ENCODE measurements around the gene NFIA.

Gene NFIA

GRCh38 chr1:61237659-61238358 is 155.4 kb downstream of the NFIA start:
- Histone ChIP-seq H3K27ac (ENCODE audit: low read depth, low read length) (no peak overlapping the region), H3K14ac (ENCODE audit: low read length) (no peak overlapping the region), H3K18ac (ENCODE audit: low read length) (no peak overlapping the region), H3K4me3 (ENCODE audit: low read depth, low read length) (no peak overlapping the region), H3K4ac (ENCODE audit: low read depth, low read length) (no peak overlapping the region), H2BK120ac (ENCODE audit: insufficient read depth, low read length, poor library complexity) (no peak overlapping the region), H2BK12ac (ENCODE audit: low read length) (no peak overlapping the region), H2BK5ac (ENCODE audit: low read depth, low read length, poor library complexity) (no peak overlapping the region), H2AFZ (ENCODE audit: insufficient read depth, low read length, poor library complexity) (no peak overlapping the region), H4K12ac (ENCODE audit: low read depth, low read length) (no peak overlapping the region), H3K79me2 (ENCODE audit: control insufficient read depth, insufficient read depth, low read length, poor library complexity) (no peaks in the 10 kb centered on the region), H3K4me1 (ENCODE audit: control insufficient read depth in 1 of 2, insufficient read depth in 2 of 2, low read length in 2 of 2) (no peaks in the 10 kb centered on the region), H4K91ac (ENCODE audit: low read depth, low read length) (no peak overlapping the region), H2AK5ac (ENCODE audit: low read length) (no peak overlapping the region), H3K9ac (ENCODE audit: low read length) (no peak overlapping the region), H3K23ac (ENCODE audit: low read length) (no peak overlapping the region), H3K27me3 (ENCODE audit: insufficient read depth, low read length) (no peaks in the 10 kb centered on the region), H3K79me1 (ENCODE audit: low read length) (no peaks in the 10 kb centered on the region), H4K8ac (ENCODE audit: low read depth, low read length) (no peak overlapping the region), H3K4me2 (ENCODE audit: low read length) (no peak overlapping the region), H3K9me3 (ENCODE audit: insufficient read depth, low read depth, low read length) (no peaks in the 10 kb centered on the region), H3K36me3 (ENCODE audit: control insufficient read depth in 1 of 2, insufficient read depth in 2 of 2, low read length in 2 of 2) (no peaks in the 10 kb centered on the region)
- WGBS (ENCODE audit: extremely low coverage, insufficient coverage, insufficient read length), result no CpG with 5 or more reads among the region's 3 CpGs
- no peak for DNase-seq

- Histone ChIP-seq H3K4ac (ENCODE audit: low read depth, low read length) (no peak overlapping the region), H4K8ac (ENCODE audit: low read depth, low read length) (no peak overlapping the region), H2BK5ac (ENCODE audit: low read depth, low read length, poor library complexity) (no peak overlapping the region), H2BK120ac (ENCODE audit: insufficient read depth, low read length, poor library complexity) (no peak overlapping the region), H3K4me3 (ENCODE audit: low read depth, low read length) (no peak overlapping the region), H3K9ac (ENCODE audit: low read length) (no peak overlapping the region), H3K27ac (ENCODE audit: low read depth, low read length) (no peak overlapping the region), H3K79me2 (ENCODE audit: control insufficient read depth, insufficient read depth, low read length, poor library complexity) (no peaks in the 10 kb centered on the region), H3K9me3 (ENCODE audit: insufficient read depth, low read depth, low read length) (no peaks in the 10 kb centered on the region), H3K23ac (ENCODE audit: low read length) (no peak overlapping the region), H3K27me3 (ENCODE audit: insufficient read depth, low read length) (no peaks in the 10 kb centered on the region), H3K36me3 (ENCODE audit: control insufficient read depth in 1 of 2, insufficient read depth in 2 of 2, low read length in 2 of 2) (no peaks in the 10 kb centered on the region), H4K91ac (ENCODE audit: low read depth, low read length) (no peak overlapping the region), H4K12ac (ENCODE audit: low read depth, low read length) (no peak overlapping the region), H3K4me2 (ENCODE audit: low read length) (no peak overlapping the region), H2AK5ac (ENCODE audit: low read length) (no peak overlapping the region), H3K14ac (ENCODE audit: low read length) (no peak overlapping the region), H3K4me1 (ENCODE audit: control insufficient read depth in 1 of 2, insufficient read depth in 2 of 2, low read length in 2 of 2) (no peaks in the 10 kb centered on the region), H3K18ac (ENCODE audit: low read length) (no peak overlapping the region), H2BK12ac (ENCODE audit: low read length) (no peak overlapping the region), H3K79me1 (ENCODE audit: low read length) (no peaks in the 10 kb centered on the region), H2AFZ (ENCODE audit: insufficient read depth, low read length, poor library complexity) (no peak overlapping the region)
- DNase-seq, result no peak
- WGBS (ENCODE audit: extremely low coverage, insufficient coverage, insufficient read length), result no CpG with 5 or more reads among the region's 5 CpGs
These were observed 156.0 kb downstream of the NFIA start for GRCh38 chr1:61238359-61238665.

GRCh38 chr1:61240878-61241277 is 158.5 kb downstream of the NFIA start:
- H3K18ac ChIP-seq (ENCODE audit: low read length), result no peak overlapping the region
- H3K9ac ChIP-seq (ENCODE audit: low read length), result no peak overlapping the region
- no peak overlapping the region for H3K4me3 ChIP-seq (ENCODE audit: low read depth, low read length)
- no peaks in the 10 kb centered on the region for H3K27me3 ChIP-seq (ENCODE audit: insufficient read depth, low read length)
- no peak overlapping the region for H2AK5ac ChIP-seq (ENCODE audit: low read length)
- no peak overlapping the region for H3K4ac ChIP-seq (ENCODE audit: low read depth, low read length)
- no peaks in the 10 kb centered on the region for H3K9me3 ChIP-seq (ENCODE audit: insufficient read depth, low read depth, low read length)
- H4K8ac ChIP-seq (ENCODE audit: low read depth, low read length), result no peak overlapping the region
- DNase-seq, result no peak
- H2AFZ ChIP-seq (ENCODE audit: insufficient read depth, low read length, poor library complexity), result no peak overlapping the region
- H4K91ac ChIP-seq (ENCODE audit: low read depth, low read length), result no peak overlapping the region
- no peak overlapping the region for H2BK12ac ChIP-seq (ENCODE audit: low read length)
- no peak overlapping the region for H2BK120ac ChIP-seq (ENCODE audit: insufficient read depth, low read length, poor library complexity)
- H2BK5ac ChIP-seq (ENCODE audit: low read depth, low read length, poor library complexity), result no peak overlapping the region
- no peaks in the 10 kb centered on the region for H3K4me1 ChIP-seq (ENCODE audit: control insufficient read depth in 1 of 2, insufficient read depth in 2 of 2, low read length in 2 of 2)
- no peak overlapping the region for H3K23ac ChIP-seq (ENCODE audit: low read length)
- no peaks in the 10 kb centered on the region for H3K79me1 ChIP-seq (ENCODE audit: low read length)
- H4K12ac ChIP-seq (ENCODE audit: low read depth, low read length), result no peak overlapping the region
- H3K79me2 ChIP-seq (ENCODE audit: control insufficient read depth, insufficient read depth, low read length, poor library complexity), result no peaks in the 10 kb centered on the region
- no CpG with 5 or more reads among the region's 3 CpGs for WGBS (ENCODE audit: extremely low coverage, insufficient coverage, insufficient read length)
- no peak overlapping the region for H3K27ac ChIP-seq (ENCODE audit: low read depth, low read length)
- H3K4me2 ChIP-seq (ENCODE audit: low read length), result no peak overlapping the region
- H3K36me3 ChIP-seq (ENCODE audit: control insufficient read depth in 1 of 2, insufficient read depth in 2 of 2, low read length in 2 of 2), result no peaks in the 10 kb centered on the region
- no peak overlapping the region for H3K14ac ChIP-seq (ENCODE audit: low read length)

GRCh38 chr1:61241411-61241838 is 159.1 kb downstream of the NFIA start:
- Histone ChIP-seq H3K4me1 (ENCODE audit: control insufficient read depth in 1 of 2, insufficient read depth in 2 of 2, low read length in 2 of 2) (no peaks in the 10 kb centered on the region), H2BK12ac (ENCODE audit: low read length) (no peak overlapping the region), H2AK5ac (ENCODE audit: low read length) (no peak overlapping the region), H3K27ac (ENCODE audit: low read depth, low read length) (no peak overlapping the region), H4K91ac (ENCODE audit: low read depth, low read length) (no peak overlapping the region), H2AFZ (ENCODE audit: insufficient read depth, low read length, poor library complexity) (no peak overlapping the region), H3K9ac (ENCODE audit: low read length) (no peak overlapping the region), H3K4me2 (ENCODE audit: low read length) (no peak overlapping the region), H3K14ac (ENCODE audit: low read length) (no peak overlapping the region), H2BK5ac (ENCODE audit: low read depth, low read length, poor library complexity) (no peak overlapping the region), H2BK120ac (ENCODE audit: insufficient read depth, low read length, poor library complexity) (no peak overlapping the region), H4K12ac (ENCODE audit: low read depth, low read length) (no peak overlapping the region), H3K4ac (ENCODE audit: low read depth, low read length) (no peak overlapping the region), H3K79me2 (ENCODE audit: control insufficient read depth, insufficient read depth, low read length, poor library complexity) (no peaks in the 10 kb centered on the region), H3K18ac (ENCODE audit: low read length) (no peak overlapping the region), H3K79me1 (ENCODE audit: low read length) (no peaks in the 10 kb centered on the region), H3K23ac (ENCODE audit: low read length) (no peak overlapping the region), H3K4me3 (ENCODE audit: low read depth, low read length) (no peak overlapping the region), H3K27me3 (ENCODE audit: insufficient read depth, low read length) (no peaks in the 10 kb centered on the region), H4K8ac (ENCODE audit: low read depth, low read length) (no peak overlapping the region), H3K9me3 (ENCODE audit: insufficient read depth, low read depth, low read length) (no peaks in the 10 kb centered on the region), H3K36me3 (ENCODE audit: control insufficient read depth in 1 of 2, insufficient read depth in 2 of 2, low read length in 2 of 2) (no peaks in the 10 kb centered on the region)
- WGBS (ENCODE audit: extremely low coverage, insufficient coverage, insufficient read length), result no CpG with 5 or more reads among the region's 4 CpGs
- no peak for DNase-seq

Measured in trophoblast cell (in vitro differentiated cells and primary cell).